Smooth muscle cell (in vitro differentiated cells): Measurements from ENCODE around the gene CANX. TPM values are rescaled to one million over a fixed set of nuclear protein-coding genes. Genes with fewer than 3 reads are reported as not detected.

Experiments used
- DNase-seq: peaks from one replicate; lab custom pipeline; 2025; ENCODE audit not compliant: unreplicated experiment; lab: John Stamatoyannopoulos, UW
- H2AFZ ChIP-seq: fragments of 200-600 bp; sonication (generic); 2 replicates; pipeline ENCODE4 v1.6.0; 2016; ENCODE audit warnings: antibody characterized with exemption, low read depth, mild to moderate bottlenecking
- H3F3A ChIP-seq: fragments of 200-600 bp; sonication (generic); 2 replicates; pipeline ENCODE4 v1.6.0; 2017; ENCODE audit warnings: antibody characterized with exemption, low read depth
- H3K27ac ChIP-seq: fragments of 200-600 bp; sonication (generic); 2 replicates; pipeline ENCODE4 v1.5.1; 2016; ENCODE audit warnings: low read depth, mild to moderate bottlenecking
- H3K27me3 ChIP-seq: fragments of 200-600 bp; sonication (generic); 2 replicates; pipeline ENCODE4 v1.6.1; 2016; ENCODE audit warnings: low read depth, mild to moderate bottlenecking
- H3K36me3 ChIP-seq: fragments of 200-600 bp; sonication (generic); 2 replicates; pipeline ENCODE4 v1.5.1; 2016; ENCODE audit warnings: low read depth
- H3K4me1 ChIP-seq: fragments of 200-600 bp; sonication (generic); 2 replicates; pipeline ENCODE4 v1.5.1; 2016; ENCODE audit warnings: low read depth
- H3K4me2 ChIP-seq: fragments of 200-600 bp; sonication (generic); 2 replicates; pipeline ENCODE4 v1.6.0; 2016; ENCODE audit warnings: mild to moderate bottlenecking
- H3K4me3 ChIP-seq: fragments of 200-600 bp; sonication (generic); 2 replicates; pipeline ENCODE4 v1.5.1; 2016; ENCODE audit warnings: mild to moderate bottlenecking
- H3K79me2 ChIP-seq: fragments of 200-600 bp; sonication (generic); 2 replicates; pipeline ENCODE4 v1.6.0; 2016; ENCODE audit warnings: low read depth, mild to moderate bottlenecking
- H3K9ac ChIP-seq: fragments of 200-600 bp; sonication (generic); 2 replicates; pipeline ENCODE4 v1.6.0; 2016; ENCODE audit warnings: low read depth
- H3K9me3 ChIP-seq: fragments of 200-600 bp; sonication (generic); replicated peaks from 2 replicates; pipeline ENCODE4 v1.5.1; 2016; ENCODE audit warnings: low read depth
- H4K20me1 ChIP-seq: fragments of 200-600 bp; sonication (generic); 2 replicates; pipeline ENCODE4 v1.6.0; 2016; ENCODE audit warnings: low read depth
- CTCF ChIP-seq: fragments of 200-600 bp; sonication (generic); IDR thresholded peaks from 2 replicates; pipeline ENCODE4 v1.5.1; 2017; ENCODE audit warnings: borderline replicate concordance, mild to moderate bottlenecking, antibody characterized with exemption; ENCODE audit not compliant: insufficient read depth, poor library complexity, severe bottlenecking
- WGBS: methylation state at CpG from one replicate; pipeline ENCODE4 v1.1.7; 2016; ENCODE audit warnings: low lambda C conversion rate; 5-methylcytosine and 5-hydroxymethylcytosine counted together
- polyA plus RNA-seq: library from polyadenylated mRNA; unstranded; fragments of >200 nt; fragmentation: Nextera tagmentation; extraction: Ambion mirVana; gene quantifications from 2 replicates; pipeline ENCODE4 v1.2.1, GENCODE V29; 2016
- total RNA-seq: library from RNA; depleted of rRNA; stranded (reverse); fragments of >200 nt; gene quantifications from 2 replicates; pipeline ENCODE4 v1.2.3, GENCODE V29; 2014

CANX gene
- total and polyA plus RNA-seq, 2 experiments from 2014 or later: 274 to 513 TPM

- H3K4me1 ChIP-seq: peaks cover 25% of the 10 kb centered on the region
- H3K4me2 ChIP-seq: peak overlapping the region; percentile 80
- 39% methylated on average over 20 of the region's 20 CpGs for WGBS
- H4K20me1 ChIP-seq: peaks cover 92% of the 10 kb centered on the region
- peak overlapping the region; percentile 94 for H3K27ac ChIP-seq
- peaks cover 58% of the 10 kb centered on the region for H3K79me2 ChIP-seq
- peak overlapping the region; percentile 67 for H3K9ac ChIP-seq
- H3K4me3 ChIP-seq: peak overlapping the region; percentile 20
- H3K27me3 ChIP-seq: no peaks in the 10 kb centered on the region
- peaks cover 9% of the 10 kb centered on the region for H3K36me3 ChIP-seq
- H2AFZ ChIP-seq: no peak overlapping the region
- peaks cover 26% of the 10 kb centered on the region for H3F3A ChIP-seq
- H3K9me3 ChIP-seq: no peaks in the 10 kb centered on the region
- no peak for DNase-seq
- no peak for TF ChIP-seq CTCF
Observed at GRCh38 chr5:179766021-179766725, 67.4 kb downstream of the CANX start.

GRCh38 chr5:179766726-179767455 lies 68.1 kb downstream of the CANX start:
- no peak for DNase-seq
- peaks cover 51% of the 10 kb centered on the region for H3K79me2 ChIP-seq
- H4K20me1 ChIP-seq: peaks cover 85% of the 10 kb centered on the region
- TF ChIP-seq CTCF: no peak
- H3K27ac ChIP-seq: peak overlapping the region; percentile 94
- H3K4me1 ChIP-seq: peaks cover 25% of the 10 kb centered on the region
- H2AFZ ChIP-seq: no peak overlapping the region
- peak overlapping the region; percentile 20 for H3K4me3 ChIP-seq
- WGBS: 58% methylated on average over 12 of the region's 12 CpGs
- peak overlapping the region; percentile 67 for H3K9ac ChIP-seq
- H3K36me3 ChIP-seq: peaks cover 9% of the 10 kb centered on the region
- H3F3A ChIP-seq: peaks cover 24% of the 10 kb centered on the region
- no peaks in the 10 kb centered on the region for H3K27me3 ChIP-seq
- H3K4me2 ChIP-seq: peak overlapping the region; percentile 80
- no peaks in the 10 kb centered on the region for H3K9me3 ChIP-seq

- Histone ChIP-seq H3K4me3 (no peak overlapping the region), H4K20me1 (peaks cover 77% of the 10 kb centered on the region), H3K9me3 (no peaks in the 10 kb centered on the region), H3K4me2 (no peak overlapping the region), H3K27me3 (no peaks in the 10 kb centered on the region), H3K36me3 (peaks cover 9% of the 10 kb centered on the region), H3F3A (peaks cover 20% of the 10 kb centered on the region), H3K9ac (no peak overlapping the region), H2AFZ (no peak overlapping the region), H3K27ac (peak overlapping the region; percentile 94), H3K4me1 (peaks cover 23% of the 10 kb centered on the region), H3K79me2 (peaks cover 48% of the 10 kb centered on the region)
- WGBS: 90% methylated on average over 9 of the region's 9 CpGs
- DNase-seq: no peak
- no peak for TF ChIP-seq CTCF
Observed at GRCh38 chr5:179767496-179768100, 68.8 kb downstream of the CANX start.
